ENCODE data around the gene TACR1.

DNA sequence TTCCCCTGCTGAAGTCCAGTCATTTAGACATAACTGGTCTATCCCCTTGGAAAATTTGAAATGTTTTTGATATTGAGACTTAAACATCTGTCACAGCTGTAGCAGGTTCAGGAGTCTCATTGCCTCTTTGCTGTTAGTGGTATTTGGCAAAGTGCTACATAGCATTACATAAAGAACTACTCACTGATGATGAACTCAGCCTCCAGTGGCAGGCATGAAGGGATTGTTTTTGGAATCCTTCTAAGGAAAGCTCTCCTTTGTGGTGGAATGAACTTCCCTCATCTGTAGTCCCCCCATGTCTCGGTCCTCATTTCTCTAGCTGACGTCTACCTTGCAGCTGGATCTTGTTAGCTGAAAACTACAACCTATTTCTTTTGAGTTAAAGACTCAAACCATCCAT is 111.6 kb downstream of the TACR1 start:
- TF ChIP-seq, protein P1, sequence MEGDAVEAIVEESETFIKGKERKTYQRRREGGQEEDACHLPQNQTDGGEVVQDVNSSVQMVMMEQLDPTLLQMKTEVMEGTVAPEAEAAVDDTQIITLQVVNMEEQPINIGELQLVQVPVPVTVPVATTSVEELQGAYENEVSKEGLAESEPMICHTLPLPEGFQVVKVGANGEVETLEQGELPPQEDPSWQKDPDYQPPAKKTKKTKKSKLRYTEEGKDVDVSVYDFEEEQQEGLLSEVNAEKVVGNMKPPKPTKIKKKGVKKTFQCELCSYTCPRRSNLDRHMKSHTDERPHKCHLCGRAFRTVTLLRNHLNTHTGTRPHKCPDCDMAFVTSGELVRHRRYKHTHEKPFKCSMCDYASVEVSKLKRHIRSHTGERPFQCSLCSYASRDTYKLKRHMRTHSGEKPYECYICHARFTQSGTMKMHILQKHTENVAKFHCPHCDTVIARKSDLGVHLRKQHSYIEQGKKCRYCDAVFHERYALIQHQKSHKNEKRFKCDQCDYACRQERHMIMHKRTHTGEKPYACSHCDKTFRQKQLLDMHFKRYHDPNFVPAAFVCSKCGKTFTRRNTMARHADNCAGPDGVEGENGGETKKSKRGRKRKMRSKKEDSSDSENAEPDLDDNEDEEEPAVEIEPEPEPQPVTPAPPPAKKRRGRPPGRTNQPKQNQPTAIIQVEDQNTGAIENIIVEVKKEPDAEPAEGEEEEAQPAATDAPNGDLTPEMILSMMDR (conservative IDR thresholded peaks at IDR 0.05), result no peak
- no peak for TF ChIP-seq EZH2 (IDR thresholded peaks at IDR 0.05; ENCODE audit: low read depth)
